ENCODE measurements around the gene SKIDA1. TPM values are rescaled to one million over a fixed set of nuclear protein-coding genes. Genes with fewer than 3 reads are reported as not detected.
A peak's percentile ranks its signal among the peaks of the same experiment; 100 is the strongest.

SKIDA1 gene
- total RNA-seq, 1 experiment from 2014 or later = 9.3 TPM

DNA sequence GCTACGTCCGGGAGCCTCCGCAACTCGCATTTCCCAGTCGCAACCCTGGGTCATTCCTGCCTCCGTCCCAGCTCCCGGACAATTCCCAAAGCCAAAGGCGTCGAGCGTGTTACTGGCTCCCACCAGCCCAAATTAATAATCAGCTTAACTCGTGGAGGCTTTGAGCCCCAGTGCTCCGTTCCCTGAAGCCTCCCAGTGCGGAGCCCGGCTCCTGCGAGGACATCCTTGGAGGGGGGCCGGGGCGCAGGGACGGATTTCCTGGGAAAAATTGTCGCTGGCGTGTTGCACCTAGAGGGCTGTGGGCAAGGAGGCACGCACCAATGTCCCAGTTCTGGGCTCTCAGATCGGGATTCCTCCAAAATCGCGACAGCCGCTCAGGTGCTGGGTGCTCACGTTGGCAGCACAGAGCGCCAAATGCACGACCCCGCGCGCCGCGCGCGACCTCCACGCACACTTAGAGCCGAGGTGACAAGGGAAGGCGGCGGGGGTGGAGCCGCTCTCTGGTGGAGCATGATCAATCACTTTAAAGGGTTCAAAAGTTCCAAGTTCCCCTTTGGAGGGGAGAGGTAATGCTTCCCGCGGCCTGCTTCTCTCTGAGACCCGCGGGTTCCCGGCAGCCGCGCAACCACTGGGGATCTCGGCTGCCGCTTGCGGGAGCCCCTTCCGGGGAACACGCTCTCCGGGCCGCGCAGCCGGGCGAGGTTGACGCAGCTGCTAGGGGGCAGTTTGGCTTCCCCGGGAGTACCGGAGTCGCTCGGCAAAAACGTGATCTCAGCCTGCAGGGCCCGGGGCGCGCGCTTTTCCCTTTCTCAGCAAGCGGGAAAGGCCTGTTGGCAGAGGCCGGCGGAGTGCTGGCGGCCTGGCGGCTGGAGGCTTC lies 25.5 kb downstream of the SKIDA1 start:
- intact Hi-C loops (cut with micrococcal nuclease; ENCODE audit: unreplicated experiment) = loop anchor here (5.0 to 10.0 kb wide), 3 partner anchors 32 to 455 kb away; partner anchors contain the start of gene MLLT10
- H3K4me3 ChIP-seq (ENCODE audit: low read depth in 2 of 2, low read length in 2 of 2) = no peak overlapping the region
- no peak for TF ChIP-seq SIN3A (IDR thresholded peaks at IDR 0.05; ENCODE audit: borderline replicate concordance, insufficient read depth, low read depth, low read length)
- no peak for TF ChIP-seq TCF7L2 (IDR thresholded peaks at IDR 0.05; ENCODE audit: low read depth, low read length)
- no peak for TF ChIP-seq POLR2AphosphoS5 (IDR thresholded peaks at IDR 0.05; ENCODE audit: low read depth, low read length)
- TF ChIP-seq CTCF (IDR thresholded peaks at IDR 0.05) = no peak
- no peak for TF ChIP-seq REST (IDR thresholded peaks at IDR 0.05; ENCODE audit: insufficient read depth in 1 of 2, low read depth in 2 of 2, low read length in 1 of 2)
- no peaks in the 10 kb centered on the region for H3K9me3 ChIP-seq (ENCODE audit: control insufficient read depth, insufficient read depth, low read depth, low read length)
- POLR2A ChIA-PET = no interaction called here
- ATAC-seq = no peak
- in situ Hi-C loops (cut with HindIII; ENCODE audit: low pct_unique_long_range_greater_than_20kb, low sequenced_read_pairs) = no loop called here
- DNase-seq (ENCODE audit: low read depth, low spot score) = no peak
- H3K36me3 ChIP-seq (ENCODE audit: control insufficient read depth, insufficient read depth, low read length) = no peaks in the 10 kb centered on the region
- peaks cover 36% of the 10 kb centered on the region for H3K4me1 ChIP-seq (ENCODE audit: control insufficient read depth, insufficient read depth, low read length)
- CTCF ChIA-PET = no interaction called here
- H3K27me3 ChIP-seq (ENCODE audit: control insufficient read depth, insufficient read depth, low read length) = no peaks in the 10 kb centered on the region
- no TSS peak for BruUV-seq (replicated peaks)
- peak overlapping the region; percentile 92; the same call in 1 of the 2 replicates for H3K27ac ChIP-seq (ENCODE audit: low read length)

DNA sequence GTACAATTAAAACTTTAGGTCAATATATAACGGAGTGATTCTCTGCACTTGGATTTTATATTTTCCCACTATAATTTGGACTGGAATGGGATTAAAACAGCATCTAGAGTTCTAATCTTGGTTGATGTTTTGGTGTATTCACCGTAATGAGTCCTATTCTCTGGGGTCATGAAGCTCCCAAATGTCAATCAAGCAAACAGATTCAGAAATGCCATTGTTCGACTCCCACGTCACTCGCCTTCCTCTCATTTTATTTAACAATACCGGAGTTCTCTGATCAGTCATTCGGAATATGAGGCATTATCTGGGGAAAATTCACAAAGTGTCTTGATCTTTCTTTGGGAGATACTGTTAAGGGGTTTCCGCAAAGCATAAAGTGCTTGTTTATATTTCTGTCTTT lies 26.5 kb downstream of the SKIDA1 start:
- no peak overlapping the region for H3K4me3 ChIP-seq (ENCODE audit: low read depth in 2 of 2, low read length in 2 of 2)
- peak overlapping the region; percentile 92; the same call in 1 of the 2 replicates for H3K27ac ChIP-seq (ENCODE audit: low read length)
- no peaks in the 10 kb centered on the region for H3K27me3 ChIP-seq (ENCODE audit: control insufficient read depth, insufficient read depth, low read length)
- in situ Hi-C loops (cut with HindIII; ENCODE audit: low pct_unique_long_range_greater_than_20kb, low sequenced_read_pairs) = no loop called here
- ChIA-PET CTCF (no interaction called here), POLR2A (no interaction called here)
- peaks cover 37% of the 10 kb centered on the region for H3K4me1 ChIP-seq (ENCODE audit: control insufficient read depth, insufficient read depth, low read length)
- no peak for DNase-seq (ENCODE audit: low read depth, low spot score)
- no peaks in the 10 kb centered on the region for H3K36me3 ChIP-seq (ENCODE audit: control insufficient read depth, insufficient read depth, low read length)
- no peak for TF ChIP-seq SIN3A (IDR thresholded peaks at IDR 0.05; ENCODE audit: borderline replicate concordance, insufficient read depth, low read depth, low read length)
- no peak for TF ChIP-seq REST (IDR thresholded peaks at IDR 0.05; ENCODE audit: insufficient read depth in 1 of 2, low read depth in 2 of 2, low read length in 1 of 2)
- TF ChIP-seq CTCF (IDR thresholded peaks at IDR 0.05) = no peak
- no peak for TF ChIP-seq TCF7L2 (IDR thresholded peaks at IDR 0.05; ENCODE audit: low read depth, low read length)
- no peak for TF ChIP-seq POLR2AphosphoS5 (IDR thresholded peaks at IDR 0.05; ENCODE audit: low read depth, low read length)
- ATAC-seq = no peak
- no peaks in the 10 kb centered on the region for H3K9me3 ChIP-seq (ENCODE audit: control insufficient read depth, insufficient read depth, low read depth, low read length)
- intact Hi-C loops (cut with micrococcal nuclease; ENCODE audit: unreplicated experiment) = loop anchor here (5.0 to 10.0 kb wide), 3 partner anchors 33 to 456 kb away; partner anchors contain the start of gene MLLT10
- BruUV-seq (replicated peaks) = no TSS peak
